Measurements from ENCODE around the gene CHADL.

Gene CHADL

GRCh38 chr22:41240377-41241132 is at the start of gene CHADL:
Gene CHADL (minus strand): TSS chr22:41240931. CDS start chr22:41240881, 50 bp downstream.
- no peak for DNase-seq (ENCODE audit: low read depth, low spot score)
- ChIA-PET POLR2A (interaction anchor here (0.6 kb wide), 1 partner anchor 228 kb away, joined by 3 read pairs; the partner anchor contains the start of gene PHF5A), CTCF (no interaction called here)
- no peak within 1 kb of the TSS for H3K4me3 ChIP-seq (ENCODE audit: low read depth, low read length)
- TF ChIP-seq, protein P1, sequence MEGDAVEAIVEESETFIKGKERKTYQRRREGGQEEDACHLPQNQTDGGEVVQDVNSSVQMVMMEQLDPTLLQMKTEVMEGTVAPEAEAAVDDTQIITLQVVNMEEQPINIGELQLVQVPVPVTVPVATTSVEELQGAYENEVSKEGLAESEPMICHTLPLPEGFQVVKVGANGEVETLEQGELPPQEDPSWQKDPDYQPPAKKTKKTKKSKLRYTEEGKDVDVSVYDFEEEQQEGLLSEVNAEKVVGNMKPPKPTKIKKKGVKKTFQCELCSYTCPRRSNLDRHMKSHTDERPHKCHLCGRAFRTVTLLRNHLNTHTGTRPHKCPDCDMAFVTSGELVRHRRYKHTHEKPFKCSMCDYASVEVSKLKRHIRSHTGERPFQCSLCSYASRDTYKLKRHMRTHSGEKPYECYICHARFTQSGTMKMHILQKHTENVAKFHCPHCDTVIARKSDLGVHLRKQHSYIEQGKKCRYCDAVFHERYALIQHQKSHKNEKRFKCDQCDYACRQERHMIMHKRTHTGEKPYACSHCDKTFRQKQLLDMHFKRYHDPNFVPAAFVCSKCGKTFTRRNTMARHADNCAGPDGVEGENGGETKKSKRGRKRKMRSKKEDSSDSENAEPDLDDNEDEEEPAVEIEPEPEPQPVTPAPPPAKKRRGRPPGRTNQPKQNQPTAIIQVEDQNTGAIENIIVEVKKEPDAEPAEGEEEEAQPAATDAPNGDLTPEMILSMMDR (IDR thresholded peaks at IDR 0.05; ENCODE audit: insufficient read depth, low read length, missing control alignments): no peak

DNA sequence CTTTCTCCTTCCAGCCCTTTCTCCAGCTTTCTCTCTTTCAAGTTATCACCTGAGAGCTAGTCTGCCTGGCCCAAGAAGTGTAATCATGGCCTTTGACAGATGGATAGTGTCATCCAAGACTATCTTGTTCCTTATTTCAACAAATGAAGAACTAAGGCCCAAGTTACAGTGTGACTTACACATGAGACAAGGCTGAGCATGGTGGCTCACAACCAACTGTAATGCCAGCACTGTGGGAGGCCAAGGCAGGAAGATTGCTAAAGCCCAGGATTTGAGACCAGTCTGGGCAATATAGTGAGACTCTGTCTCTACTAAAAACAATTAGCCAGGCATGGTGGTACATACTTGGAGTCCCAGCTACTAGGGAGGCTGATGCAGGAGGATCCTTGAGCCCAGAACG is 48.9 kb upstream of the CHADL start:
- CTCF ChIA-PET: interaction anchor here (1.1 to 2.2 kb wide), 2 partner anchors 17 to 228 kb away, joined by 3 to 6 read pairs; no protein-coding TSS in a partner anchor

DNA sequence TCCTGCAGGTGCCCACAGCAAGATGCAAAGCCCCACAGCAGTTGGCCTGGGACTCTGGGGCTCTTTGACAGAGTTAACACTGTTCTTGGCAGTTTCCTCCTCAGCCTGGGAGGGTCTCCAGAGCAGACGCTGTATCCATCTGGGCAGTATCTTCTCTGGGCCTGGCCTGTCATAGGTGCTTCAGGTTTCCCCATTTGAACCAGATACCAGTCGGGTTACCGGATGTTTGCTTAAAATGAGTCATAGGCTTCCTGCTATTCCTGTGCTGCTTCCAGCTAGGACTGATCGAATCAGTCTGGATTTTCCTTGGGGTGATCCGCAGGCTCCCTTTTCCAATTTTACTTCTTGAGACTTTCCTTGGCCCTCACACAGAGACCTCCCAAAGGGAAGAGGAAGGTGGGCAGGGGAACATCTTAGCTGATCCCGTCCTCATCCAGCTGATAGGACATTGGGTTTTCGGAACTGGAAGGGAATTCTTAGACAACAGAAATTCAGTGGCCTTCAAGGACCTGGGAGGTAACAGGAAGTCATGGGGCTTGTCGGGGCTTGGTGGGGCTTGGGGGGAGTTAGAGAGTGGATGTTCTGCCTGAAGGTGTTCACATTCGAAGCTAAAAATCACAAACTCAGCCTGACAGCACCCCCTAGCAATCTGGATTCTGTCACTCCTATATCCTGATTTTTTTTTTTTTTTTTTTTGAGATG is 47.7 kb upstream of the CHADL start:
- ChIA-PET CTCF (interaction anchor here (1.0 to 2.2 kb wide), 3 partner anchors 18 to 365 kb away, joined by 3 to 8 read pairs (median 6); no protein-coding TSS in a partner anchor), POLR2A (interaction anchor here (1.3 kb wide), 1 partner anchor 13 kb away, joined by 5 read pairs; the partner anchor contains the start of gene ZC3H7B)
- TF ChIP-seq, protein P1 (IDR thresholded peaks at IDR 0.05; ENCODE audit: insufficient read depth, low read length, missing control alignments): no peak
- no peak for DNase-seq (ENCODE audit: low read depth, low spot score)
- H3K4me3 ChIP-seq (ENCODE audit: low read depth, low read length): no peak overlapping the region

More for the DNA sequence above, 48.9 kb upstream of the CHADL start:
- TF ChIP-seq, protein P1 (IDR thresholded peaks at IDR 0.05; ENCODE audit: insufficient read depth, low read length, missing control alignments): no peak
- POLR2A ChIA-PET: interaction anchor here (0.7 to 2.4 kb wide), 2 partner anchors 12 to 29 kb away, joined by 4 to 7 read pairs; partner anchors contain the start of gene ZC3H7B
- no peak for DNase-seq (ENCODE audit: low read depth, low spot score)
- no peak overlapping the region for H3K4me3 ChIP-seq (ENCODE audit: low read depth, low read length)

DNA sequence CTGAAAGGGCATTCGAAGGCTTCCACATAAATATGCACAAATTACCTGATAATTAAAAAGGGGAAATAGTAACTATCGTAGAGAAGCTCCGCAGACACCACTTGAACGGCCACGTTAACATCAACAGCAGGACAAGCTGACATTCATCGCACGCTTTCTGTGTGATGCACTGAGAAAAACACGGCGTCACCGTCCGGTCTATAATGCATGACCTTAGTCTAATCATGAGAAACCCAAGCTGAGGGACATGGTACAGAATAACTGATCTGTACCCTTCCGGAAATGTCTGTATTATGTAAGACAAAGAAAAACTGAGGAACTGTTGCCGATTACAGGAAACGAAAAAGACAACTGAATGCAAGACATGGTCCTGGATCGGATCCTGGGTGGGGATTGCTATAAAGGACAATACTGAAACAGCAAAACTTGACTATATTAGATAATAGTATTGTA is 45.9 kb upstream of the CHADL start:
- TF ChIP-seq, protein P1 (IDR thresholded peaks at IDR 0.05; ENCODE audit: insufficient read depth, low read length, missing control alignments): no peak
- DNase-seq (ENCODE audit: low read depth, low spot score): no peak
- POLR2A ChIA-PET: interaction anchor here (0.9 to 1.2 kb wide), 3 partner anchors 15 to 160 kb away, joined by 4 read pairs; partner anchors contain the start of genes TEF, TOB2 and ZC3H7B
- CTCF ChIA-PET: interaction anchor here (1.3 kb wide), 1 partner anchor 231 kb away, joined by 4 read pairs; no protein-coding TSS in a partner anchor
- peak overlapping the region; percentile 64 for H3K4me3 ChIP-seq (ENCODE audit: low read depth, low read length)

DNA sequence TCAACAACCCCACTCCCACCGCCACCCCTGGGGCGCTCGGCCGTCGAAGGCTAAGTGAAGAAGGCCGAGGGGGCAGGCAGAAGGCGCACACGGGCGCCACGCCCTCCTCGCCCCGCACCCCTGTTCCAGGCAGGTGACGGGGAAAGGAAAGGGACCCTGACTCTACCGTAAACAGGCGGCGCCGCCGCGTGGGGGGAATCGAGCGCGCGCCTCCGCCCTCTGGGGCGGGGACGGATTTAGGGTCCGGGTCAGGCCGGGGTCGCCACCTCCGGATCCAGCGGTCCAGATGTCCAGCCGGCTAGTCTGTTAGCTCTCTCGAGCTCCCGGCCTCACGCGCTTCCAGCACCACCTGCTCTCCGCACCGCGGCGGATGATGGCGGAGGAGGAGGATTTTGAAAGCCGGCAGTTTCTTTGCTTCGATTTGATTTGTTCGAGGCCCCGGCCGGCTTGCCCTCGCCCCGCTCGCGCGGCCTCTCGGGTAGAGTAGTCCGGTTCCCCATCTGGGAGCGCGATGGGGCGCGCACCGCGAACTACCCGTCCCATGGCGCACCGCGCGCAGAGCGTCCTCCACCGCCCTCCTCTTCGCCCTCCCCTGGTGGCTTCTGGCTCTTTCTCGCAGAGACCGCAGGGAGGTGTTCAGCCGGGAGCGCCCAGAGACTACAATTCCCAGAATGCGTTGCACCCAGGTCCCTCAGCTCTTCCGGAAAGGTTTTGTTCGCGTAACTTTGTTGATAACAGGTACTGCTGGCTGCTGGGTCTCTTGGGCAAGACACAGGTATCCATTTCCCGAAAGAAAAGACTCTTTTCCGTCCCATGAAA is 45.3 kb upstream of the CHADL start, which contains the start of gene RANGAP1:
RANGAP1 (minus strand) TSS at position 368 of the 819 bp plus-strand sequence. CDS start 5,143 bp downstream, outside the sequence.
- TF ChIP-seq, protein P1 (IDR thresholded peaks at IDR 0.05; ENCODE audit: insufficient read depth, low read length, missing control alignments): peak; percentile 49
- DNase-seq (ENCODE audit: low read depth, low spot score): peak; percentile 86
- CTCF ChIA-PET: interaction anchor here (0.6 to 1.3 kb wide), 4 partner anchors 17 to 621 kb away, joined by 3 to 4 read pairs (median 3); no protein-coding TSS in a partner anchor
- H3K4me3 ChIP-seq (ENCODE audit: low read depth, low read length): peak within 1 kb of the TSS; percentile 81
- POLR2A ChIA-PET: interaction anchor here (0.8 to 1.2 kb wide), 4 partner anchors 15 to 272 kb away, joined by 3 to 4 read pairs (median 4); partner anchors contain the start of genes TEF, TOB2 and ZC3H7B

All from AG04449 (cell line).